Right renal cortex interstitium (tissue), 3 donors: ENCODE measurements around the gene EEFSEC. TPM values are rescaled to one million over a fixed set of nuclear protein-coding genes. Genes with fewer than 3 reads are reported as not detected.

Experiments used
- DNase-seq, 3 donors: peaks; one replicate each; pipeline ENCODE4 v3.0.0-alpha.2; 2013; ENCODE audit warnings: low read depth in 3 of 3, low spot score in 2 of 3
- polyA plus RNA-seq, 3 donors: library from polyadenylated mRNA; unstranded; fragments of 120-200 nt; gene quantifications; one replicate each; pipeline ENCODE4 v1.2.1, GENCODE V29; 2013; ENCODE audit not compliant: insufficient read length in 3 of 3

The EEFSEC gene
- polyA plus RNA-seq, 3 donors, result 20.6 to 24.8 (median 21.9) TPM

DNA sequence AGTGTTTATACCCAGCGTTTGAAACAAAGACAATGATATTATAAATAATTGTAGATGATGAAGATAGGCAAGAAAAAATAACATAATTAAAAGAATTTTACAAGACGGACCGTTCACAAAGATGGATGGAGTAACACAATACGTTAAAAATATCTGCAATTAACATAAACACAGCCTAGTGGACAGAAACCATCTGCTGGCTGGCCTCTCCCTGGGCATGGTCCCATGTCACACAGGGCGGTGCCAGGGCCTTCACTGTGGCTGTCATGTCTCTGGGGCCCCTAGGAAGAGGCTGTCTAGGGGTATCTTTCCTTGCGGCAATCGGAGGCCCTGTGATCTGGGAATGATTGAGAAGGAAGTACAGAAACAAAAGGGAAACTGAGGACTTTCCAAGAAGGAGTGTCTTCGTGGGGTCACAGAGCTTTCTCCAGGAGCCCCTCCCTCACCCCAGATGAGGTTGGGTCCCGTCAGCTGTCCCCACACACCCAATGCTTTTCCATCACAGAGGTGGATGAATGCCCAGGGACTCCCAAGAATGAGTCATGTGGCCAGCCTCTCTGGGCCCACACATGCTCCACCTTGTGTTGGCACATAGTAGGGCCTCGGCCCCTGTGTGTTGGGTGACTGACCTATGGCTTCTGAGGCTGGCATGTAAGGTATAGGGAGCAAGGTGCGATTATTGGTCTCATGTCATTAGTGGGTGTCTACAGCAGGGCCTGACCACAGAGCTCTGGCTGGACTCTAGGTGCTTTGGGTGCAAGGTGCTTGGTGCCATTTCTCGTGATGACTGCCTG, 226.3 kb downstream of the EEFSEC start:
- no peak for DNase-seq

DNA sequence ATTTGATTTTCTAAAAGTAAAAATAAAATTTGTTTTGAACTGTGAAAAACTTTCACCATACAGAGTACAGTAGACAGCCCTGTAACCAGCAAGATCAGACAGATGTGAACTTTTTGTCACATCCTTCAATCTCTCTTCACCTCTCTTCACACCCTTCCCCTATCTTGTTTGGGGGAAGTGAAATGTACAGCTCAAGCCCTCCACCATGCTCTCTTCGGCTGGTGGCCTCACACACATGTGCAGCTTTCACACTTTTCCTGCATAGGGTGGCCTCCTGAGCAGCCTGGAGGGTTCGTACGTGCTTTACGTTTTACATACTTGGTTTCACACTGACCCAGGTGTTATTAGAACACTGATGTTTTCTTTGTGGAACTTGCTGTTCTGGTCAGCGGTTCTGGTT, 227.0 kb downstream of the EEFSEC start:
- DNase-seq, result no peak

DNA sequence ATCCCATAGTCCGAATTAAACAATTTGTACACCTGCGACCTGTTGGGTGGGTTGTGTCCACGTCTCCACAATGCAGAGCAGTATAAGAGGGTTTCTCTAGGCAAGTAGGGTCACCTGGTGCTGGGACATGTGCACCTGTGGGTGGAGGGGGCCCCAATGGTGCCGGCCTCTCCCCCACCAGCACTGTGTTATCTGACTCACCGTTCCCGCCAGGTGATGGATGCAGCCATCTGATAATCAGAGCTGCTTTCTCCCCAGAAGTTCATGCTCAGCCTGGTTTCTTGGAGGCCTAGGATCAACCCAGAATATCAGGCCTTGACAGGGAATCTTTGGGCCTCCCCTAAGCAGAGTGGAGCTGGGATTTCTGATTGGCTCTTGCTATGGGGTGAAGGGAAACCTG, 227.4 kb downstream of the EEFSEC start:
- no peak for DNase-seq

DNA sequence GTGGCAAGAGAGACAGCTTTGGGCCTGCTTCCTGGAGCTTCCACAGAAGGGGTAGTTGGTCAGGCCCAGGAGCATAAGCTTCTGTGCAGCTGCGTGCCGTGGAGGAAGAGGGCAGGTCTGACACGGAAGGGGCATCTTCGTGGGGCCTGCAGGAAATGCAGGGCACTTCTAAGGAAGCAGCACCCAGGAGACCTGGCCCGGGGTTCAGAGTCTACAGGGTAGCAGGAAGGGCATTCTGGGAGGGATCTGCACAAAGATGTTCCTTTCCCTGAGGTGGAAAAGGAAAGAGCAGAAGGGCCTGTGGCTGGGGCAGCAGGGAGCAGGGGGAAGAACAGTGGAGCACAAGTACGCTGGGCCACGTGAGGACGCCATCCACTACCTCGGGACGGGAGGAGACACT, 228.3 kb downstream of the EEFSEC start:
- DNase-seq, result no peak

DNA sequence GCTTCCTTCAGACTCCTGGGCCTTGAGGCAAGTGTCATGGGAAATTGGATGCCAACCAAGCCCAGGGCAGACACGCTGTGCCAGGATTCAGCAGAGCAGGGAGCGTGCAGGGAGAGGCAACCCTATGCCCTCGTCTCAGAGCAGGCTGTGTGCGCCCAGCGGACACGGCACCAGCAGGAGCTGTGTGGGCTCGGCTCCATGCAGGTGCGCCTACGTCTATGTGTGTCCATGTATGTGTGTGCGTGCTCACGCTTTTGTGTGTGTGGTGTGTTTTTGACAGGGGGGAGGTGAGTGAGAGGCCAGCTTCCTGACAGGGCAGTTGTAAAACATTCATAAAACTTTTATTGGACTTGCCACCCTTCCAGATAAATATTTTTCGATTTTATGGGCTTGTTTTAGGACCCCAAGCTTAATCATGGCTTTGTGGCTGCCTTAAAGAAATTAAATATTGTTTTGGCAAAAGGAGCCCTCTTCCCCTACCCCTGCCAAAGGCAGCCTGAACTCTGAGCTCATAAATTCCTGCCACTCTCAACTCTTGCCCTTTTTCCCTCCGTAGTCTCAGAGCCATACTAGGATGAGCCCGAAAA, 229.0 kb downstream of the EEFSEC start:
- no peak for DNase-seq

DNA sequence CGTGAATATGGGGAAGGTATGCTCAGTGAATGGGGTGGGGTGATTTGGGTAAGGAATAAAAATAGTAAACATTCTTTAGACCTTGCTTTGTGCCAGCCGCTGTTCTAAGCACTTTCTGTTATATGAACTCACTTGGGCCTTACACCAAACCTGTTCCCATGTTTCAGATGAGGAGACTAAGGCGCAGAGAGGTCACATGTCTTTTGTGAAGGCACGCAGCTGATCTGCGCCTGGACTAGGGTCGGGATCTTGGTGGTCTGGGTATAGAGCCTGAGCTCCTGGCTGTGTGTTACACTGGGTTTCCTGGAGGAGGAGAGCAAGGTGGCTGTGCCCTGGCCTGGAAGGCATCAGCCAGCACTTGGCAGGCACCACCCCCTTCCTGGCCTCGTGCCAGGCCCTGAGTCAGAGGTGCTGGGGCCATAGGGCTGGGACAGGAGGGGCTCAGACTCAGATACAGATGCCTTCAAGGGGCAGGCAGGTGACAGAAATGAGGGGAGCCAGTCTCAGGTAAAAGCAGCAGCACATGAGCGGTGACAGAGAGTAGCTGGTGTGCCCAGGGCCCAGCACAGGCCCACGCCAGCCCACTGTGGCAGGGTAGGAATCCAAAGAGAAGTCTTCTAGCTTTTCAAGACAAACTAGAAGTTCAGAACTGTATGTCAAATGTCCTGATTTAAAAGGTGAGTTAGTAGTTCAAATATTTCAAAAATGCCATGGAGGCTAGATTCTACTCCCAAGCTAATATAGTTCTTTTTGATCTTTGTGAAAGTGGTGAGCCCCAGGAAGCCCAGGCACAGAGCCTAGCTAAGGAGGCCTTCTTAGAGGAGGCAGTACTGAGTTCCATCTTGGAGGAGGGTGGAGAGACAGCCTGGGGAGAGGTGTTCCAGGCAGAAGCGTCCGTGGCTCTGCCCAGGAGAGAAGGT, 230.3 kb downstream of the EEFSEC start:
- no peak for DNase-seq

DNA sequence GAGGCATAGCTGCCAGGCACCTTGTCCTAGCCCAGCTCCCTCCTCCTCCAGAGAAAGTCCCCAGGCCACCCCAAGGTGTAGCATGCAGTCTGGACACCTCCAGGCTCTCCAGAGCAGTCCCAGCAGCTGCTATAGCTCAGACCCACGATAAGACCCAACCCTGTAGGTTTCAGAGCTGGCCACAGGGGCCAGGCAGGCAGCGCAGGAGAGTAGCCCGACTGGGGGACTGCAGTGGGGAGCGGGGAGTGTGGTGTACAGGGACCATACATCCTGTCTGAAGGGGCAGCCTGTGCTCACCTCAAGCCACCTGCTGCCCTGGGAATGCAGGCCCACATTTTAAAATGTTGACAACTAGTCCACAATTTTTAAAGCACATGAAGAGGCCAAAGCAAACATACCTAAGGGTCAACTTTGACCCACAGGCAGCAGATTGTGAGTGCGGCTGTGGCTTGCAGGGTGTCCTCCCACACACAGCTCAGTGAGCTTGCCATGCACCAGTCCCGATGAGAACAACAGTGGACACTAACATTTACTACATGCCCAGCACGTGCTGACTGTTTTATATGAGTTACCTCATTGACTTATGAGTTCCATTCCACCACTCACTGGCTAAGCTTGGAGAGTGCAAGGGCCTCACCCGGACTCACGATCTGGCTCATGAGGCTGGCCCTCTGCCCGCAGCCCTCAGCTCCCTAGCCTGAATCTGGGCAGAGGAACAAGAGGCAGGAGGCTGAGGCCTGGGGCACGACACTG, 232.0 kb downstream of the EEFSEC start:
- DNase-seq, result no peak

DNA sequence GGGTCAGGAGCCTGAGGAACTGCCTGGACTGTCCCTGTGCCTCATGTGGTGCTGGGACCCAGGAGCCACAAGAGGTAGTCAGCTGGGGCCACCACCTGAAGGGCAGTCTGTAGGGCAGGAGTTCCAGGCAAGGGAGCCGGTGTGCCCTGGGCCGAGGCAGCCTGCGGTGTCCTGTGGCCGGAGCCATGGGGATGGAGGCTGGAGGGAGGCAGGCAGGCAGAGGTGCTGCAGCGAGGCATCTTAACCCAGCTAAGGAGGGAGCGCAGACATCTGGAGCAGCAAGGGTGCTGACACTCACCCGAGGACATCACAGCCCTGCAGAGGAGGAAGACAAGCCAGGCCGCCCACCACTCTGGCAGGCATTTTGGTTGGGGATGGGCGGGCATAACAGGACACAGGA, 235.7 kb downstream of the EEFSEC start:
- DNase-seq, result no peak

DNA sequence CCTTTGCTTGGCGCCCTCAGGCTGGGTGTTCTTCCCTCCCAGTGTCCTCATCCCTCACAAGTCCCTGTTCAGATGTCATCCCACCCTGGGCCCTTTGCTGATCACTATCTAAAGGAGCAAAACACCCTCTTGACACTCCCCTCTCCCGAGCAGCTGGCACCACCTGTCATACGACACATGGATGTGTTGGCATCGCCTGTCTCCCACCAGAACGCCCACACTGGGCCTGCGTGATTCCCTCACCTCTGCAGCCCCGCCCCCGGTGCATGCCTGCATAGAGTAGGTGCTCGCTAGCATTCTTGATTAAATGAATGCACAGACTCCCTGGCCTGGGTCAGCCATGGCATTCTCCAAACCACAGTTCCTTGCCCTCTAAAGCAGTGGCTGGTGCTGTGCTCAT, 237.6 kb downstream of the EEFSEC start:
- DNase-seq, result no peak

DNA sequence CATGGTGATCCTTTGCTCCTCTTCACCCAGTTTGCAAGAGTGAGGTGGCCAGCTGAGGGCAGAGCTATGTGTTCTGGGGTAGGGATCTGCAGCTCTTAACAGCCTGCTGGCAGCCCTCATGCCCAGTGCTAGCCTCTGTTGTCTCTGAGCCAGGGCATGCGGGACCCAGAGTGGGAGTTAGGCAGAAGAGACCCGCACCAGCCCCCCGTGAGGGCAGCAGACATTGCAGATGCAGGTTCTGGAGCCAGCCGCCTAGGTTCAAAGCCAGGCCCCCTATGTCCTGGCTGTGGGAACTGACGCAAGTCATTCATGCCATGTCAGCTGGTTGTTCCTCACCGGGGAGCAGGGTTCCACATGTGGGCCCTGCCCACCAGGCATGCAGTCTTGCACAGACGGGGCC, 238.7 kb downstream of the EEFSEC start:
- no peak for DNase-seq

DNA sequence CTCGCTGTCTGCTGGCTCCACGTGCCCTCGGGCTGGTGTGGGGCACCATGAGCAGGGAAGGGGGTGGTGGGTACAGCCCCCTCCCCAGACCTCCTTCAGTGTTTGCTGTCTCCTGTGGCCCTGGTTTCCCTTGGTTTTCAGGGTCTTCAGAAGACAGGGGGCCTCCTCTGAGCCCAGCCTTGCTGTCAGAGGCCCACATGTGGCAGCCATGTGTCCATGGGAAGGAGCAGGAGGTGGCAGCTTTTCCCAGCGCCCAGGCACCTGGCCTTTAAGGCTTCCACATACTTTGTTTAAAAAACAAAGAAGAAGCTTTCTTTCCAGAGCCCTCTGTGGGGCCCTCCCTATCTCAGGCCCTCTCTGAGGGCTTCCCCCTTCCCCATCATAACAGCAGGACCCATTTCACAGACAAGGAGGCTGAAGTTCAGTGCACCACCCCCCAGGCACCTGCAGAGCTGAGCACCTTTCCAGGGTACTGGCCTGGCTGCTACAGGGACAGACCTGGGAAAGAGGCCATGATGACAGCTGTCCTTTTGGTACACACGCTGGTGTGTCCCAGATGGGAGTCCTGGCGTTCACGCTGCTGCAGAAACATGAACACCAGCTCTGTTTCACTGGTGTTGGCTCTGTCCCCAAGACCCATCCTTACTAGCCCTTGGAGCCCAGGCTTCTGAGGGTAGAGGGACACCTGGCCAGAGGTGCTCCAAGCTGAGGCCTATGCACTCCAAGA, 239.7 kb downstream of the EEFSEC start:
- DNase-seq, result no peak

DNA sequence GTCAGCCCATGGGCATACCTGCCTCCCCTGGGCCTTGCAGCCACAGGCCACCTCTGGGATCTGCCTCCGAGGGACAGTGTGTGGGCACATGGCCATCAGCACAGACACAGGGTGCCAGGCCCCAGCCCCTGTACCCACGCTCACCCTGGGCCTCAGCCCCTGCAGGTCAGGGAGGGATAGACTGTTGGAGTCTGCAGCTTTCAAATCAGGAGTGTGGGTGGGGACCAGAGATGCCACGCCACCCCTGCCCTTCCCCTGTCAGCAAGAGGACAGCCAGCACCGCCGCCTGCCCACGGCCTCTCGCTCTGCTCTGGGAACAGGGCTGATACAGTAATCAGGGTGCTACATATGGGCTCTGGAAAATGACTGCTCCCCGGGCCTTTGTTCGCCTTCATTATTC, 240.8 kb downstream of the EEFSEC start:
- no peak for DNase-seq

DNA sequence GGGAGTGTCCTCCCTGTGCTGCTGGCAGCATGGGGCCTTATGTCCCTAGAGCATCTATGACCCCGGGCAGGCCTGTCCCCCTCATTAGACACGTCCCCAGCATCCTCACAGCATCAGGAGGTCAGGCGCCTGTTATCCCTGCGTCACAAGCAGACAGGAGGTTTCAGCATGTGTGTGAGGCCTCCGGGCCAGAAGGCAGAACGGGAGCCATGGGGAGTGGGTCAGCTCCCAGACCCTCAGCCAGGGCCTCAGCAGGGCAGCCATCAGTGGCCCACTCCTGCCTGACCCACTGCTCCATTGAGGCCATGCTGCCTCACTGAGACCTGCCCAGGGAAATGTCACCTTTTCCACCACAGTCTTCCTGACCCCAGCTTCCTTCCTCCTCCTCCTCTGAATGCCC, 241.8 kb downstream of the EEFSEC start:
- no peak for DNase-seq

DNA sequence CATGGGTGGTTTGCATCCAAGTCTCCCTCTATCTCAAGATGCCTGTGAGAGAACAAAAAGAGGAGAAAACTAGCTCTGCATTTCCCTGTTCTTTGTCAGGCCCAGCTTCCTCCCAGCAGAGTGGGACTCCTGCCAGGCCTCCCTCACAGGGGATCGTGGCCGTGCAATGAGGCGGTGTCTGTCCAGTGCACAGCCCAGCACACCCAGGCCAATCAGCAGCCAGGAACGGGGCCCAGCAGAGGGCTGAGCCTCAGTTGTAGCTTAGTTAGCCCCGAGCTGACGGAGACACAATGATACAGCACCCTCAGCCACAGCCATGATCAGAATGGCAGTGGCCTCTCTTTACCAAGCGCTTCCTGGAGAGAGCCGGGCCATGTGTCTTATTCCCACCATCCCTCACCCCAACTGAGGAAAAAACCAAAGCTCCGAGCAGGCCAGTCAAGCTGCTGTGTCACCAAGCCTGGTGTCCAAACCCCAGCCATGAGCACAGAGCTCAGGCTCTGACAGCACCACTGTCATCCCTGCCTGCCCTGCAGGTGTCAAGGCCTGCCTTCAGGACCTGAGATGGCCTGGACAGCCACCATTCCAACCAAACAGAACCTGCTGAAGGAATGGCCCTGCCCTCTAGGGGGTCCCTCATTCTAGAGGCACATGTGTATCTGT, 242.3 kb downstream of the EEFSEC start:
- no peak for DNase-seq

DNA sequence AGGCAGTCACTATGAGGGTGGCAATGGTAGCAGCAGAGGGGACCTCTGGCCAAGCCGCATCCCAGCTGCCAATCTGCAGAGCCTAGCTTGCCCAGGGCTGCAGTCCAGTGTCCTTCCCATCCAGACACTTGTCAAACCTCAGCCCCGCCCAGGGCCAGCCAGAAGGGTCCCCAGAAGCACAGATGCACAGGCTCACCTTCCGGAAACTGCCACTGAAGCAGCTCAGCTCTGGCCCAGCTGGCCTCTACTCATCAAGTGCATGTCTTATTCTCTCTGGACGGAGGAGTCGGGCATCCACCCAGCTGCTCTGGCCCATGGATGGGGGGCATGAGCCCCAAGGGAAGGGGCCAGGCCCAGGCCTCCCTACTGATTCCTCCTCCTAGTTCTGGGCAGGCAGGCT, 244.2 kb downstream of the EEFSEC start:
- DNase-seq, result no peak

DNA sequence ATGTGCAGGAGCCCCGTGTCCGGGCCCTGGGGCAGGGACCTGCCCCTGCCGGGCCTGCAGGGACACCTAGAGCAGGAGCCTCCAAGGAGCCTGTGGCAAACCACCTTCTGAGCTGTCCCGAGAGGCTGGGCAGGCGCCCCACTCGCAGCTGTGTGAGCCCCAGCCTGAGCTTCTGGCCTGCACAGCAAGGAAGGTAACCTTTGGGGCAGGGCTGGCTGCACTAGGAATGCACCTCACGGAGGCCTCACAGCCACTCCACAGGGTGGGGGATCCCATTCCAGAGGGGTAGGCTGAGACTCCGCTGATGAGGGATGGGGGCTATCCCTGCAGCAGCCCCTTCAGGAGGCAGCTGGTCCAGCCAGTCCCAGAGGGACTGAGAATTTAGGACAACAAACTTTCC, 245.3 kb downstream of the EEFSEC start:
- no peak for DNase-seq

DNA sequence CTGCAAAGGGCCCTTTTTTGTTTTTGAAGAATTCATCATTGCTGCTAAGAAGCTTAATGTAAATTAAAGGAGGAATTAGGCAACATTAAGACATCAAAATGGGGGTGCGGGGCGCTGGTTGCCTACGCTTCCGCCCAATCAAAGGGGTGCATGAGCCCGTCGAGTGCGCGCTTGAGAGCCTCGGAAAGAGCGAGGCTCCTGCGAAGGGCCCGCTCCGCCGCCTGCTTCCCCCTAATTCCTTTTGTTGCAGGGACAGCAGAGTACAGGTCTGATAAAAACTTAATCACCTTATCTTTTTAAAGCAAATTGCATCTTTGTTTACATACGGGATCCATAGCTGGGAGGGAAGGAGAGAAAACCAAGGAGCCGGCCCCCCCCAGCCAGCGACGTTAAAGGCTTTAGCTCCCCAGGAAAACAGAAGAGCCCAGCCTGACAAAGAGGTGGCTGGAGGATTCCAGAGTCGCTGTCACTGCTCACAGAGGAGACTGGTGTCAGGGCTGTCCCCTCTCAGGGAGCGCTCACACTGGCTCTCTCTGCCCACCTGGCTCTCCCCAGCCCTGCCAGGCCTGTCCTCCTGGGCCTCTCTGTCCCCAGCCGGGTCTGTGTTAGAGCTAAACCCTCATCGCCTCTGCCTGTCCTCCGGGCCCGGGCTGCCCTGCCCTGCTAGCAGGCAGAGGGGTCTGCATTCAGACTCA, 246.1 kb downstream of the EEFSEC start:
- DNase-seq, result no peak

DNA sequence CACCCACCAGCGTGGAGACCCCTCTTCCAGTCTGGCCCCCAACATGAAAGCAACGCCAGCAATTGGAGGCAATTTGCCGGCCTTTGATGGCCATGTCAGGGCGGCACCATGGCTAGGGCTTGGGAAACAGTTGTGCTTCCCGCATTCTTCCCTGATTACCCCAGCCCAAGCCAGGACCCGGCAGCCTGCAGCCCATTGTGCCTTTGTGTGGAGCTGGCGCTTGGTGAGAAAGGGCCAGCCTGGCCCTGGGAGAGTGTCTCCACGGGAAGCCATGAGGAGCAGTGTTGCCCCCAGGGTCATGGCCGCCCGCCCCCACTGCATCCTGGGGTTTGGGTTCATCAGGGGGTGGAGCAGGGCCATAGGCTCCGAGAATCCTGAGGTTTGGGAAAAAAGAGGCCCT, 247.4 kb downstream of the EEFSEC start:
- no peak for DNase-seq

DNA sequence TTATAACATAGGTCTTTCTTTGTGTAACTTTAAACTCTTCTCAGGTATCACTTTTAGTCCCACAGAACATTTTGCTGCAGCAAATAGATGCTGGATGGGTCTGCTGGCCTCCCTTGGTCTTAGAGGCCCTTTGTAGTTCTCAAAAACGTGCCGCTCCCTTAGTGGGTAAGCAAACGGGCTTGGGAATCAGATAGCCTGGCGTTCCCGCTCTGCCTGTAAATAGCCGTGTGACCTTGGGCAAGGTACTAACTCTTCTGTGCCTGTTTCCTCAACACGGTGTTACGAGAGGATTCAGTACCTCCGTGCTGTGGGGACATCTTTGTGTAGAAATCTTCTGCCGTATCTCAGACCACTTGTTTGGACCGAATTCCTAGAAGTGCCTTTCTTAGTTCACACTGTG, 249.0 kb downstream of the EEFSEC start:
- no peak for DNase-seq
